Peyer's patch (tissue), 4 donors: ENCODE data around the gene ZNF396.

ENCODE experiments used
- CTCF ChIP-seq, 6 experiments: fragments of 450-650 bp in 4 of 6; fragments of 200-600 bp in 2 of 6; sonication (generic) in 1 of 6; IDR thresholded peaks; one replicate each; pipeline ENCODE4 v1.5.1; 2017 to 2019; ENCODE audit warnings: antibody characterized with exemption in 6 of 6, mild to moderate bottlenecking in 3 of 6, moderate library complexity in 1 of 6
- POLR2A ChIP-seq, 2 donors: fragments of 450-650 bp; IDR thresholded peaks; one replicate each; pipeline ENCODE4 v1.5.1; 2017; ENCODE audit warnings: antibody characterized with exemption in 2 of 2, mild to moderate bottlenecking in 2 of 2, moderate library complexity in 2 of 2

DNA sequence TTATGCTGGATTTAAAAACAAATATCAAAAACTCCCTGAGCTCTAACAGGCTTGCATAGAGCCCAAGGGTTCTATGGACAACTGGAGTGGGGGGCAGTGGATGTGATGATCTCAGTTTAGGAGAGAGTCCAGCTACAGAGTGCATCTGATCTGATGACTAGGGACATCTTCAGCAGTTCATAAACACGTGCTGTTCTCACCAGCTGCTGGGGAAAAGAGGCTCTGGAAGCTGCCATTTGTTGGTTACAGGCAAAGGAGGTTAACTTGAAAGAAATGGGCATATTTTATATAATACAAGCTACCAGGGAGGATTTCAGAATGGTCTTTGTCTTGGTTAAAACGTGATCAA is 36.0 kb upstream of the ZNF396 start:
- TF ChIP-seq CTCF (IDR thresholded peaks at IDR 0.05) (no peak), POLR2A (IDR thresholded peaks at IDR 0.05) (no peak)
